Tibial nerve (tissue), 4 donors: Measurements from ENCODE around the gene FAM83G. TPM values are rescaled to one million over a fixed set of nuclear protein-coding genes. Genes with fewer than 3 reads are reported as not detected.

Source experiments
- DNase-seq, 2 donors: peaks; one replicate each; pipeline ENCODE4 v3.0.0-alpha.2; 2019; ENCODE audit warnings: low spot score in 2 of 2
- H3K27ac ChIP-seq, 4 donors: fragments of 200-600 bp; sonication (generic) in 3 of 4; one replicate each; pipeline ENCODE4 v1.5.1; 2017 to 2019; ENCODE audit warnings: mild to moderate bottlenecking in 1 of 4
- H3K27me3 ChIP-seq, 2 donors: fragments of 200-600 bp; sonication (generic) in 1 of 2; one replicate each; pipeline versions ENCODE4 v1.5.1 to v1.6.0; 2017 to 2019
- H3K36me3 ChIP-seq, 3 donors: fragments of 200-600 bp; sonication (generic); one replicate each; pipeline ENCODE4 v1.5.1; 2018 to 2019
- H3K4me1 ChIP-seq, 4 donors: fragments of 200-600 bp; sonication (generic) in 3 of 4; one replicate each; pipeline ENCODE4 v1.5.1; 2017 to 2019
- H3K4me3 ChIP-seq, 4 donors: fragments of 200-600 bp; sonication (generic) in 3 of 4; one replicate each; pipeline ENCODE4 v1.5.1; 2017 to 2019; ENCODE audit warnings: mild to moderate bottlenecking in 1 of 4, moderate library complexity in 1 of 4
- H3K9me3 ChIP-seq, 4 donors: fragments of 200-600 bp; sonication (generic) in 3 of 4; one replicate each; pipeline ENCODE4 v1.5.1; 2017 to 2019
- CTCF ChIP-seq, 5 experiments: fragments of 200-600 bp in 3 of 5; fragments of 450-650 bp in 2 of 5; sonication (generic) in 3 of 5; IDR thresholded peaks; one replicate each; pipeline ENCODE4 v1.5.1; 2016 to 2019; ENCODE audit warnings: antibody characterized with exemption in 5 of 5, mild to moderate bottlenecking in 3 of 5, moderate library complexity in 2 of 5
- EP300 ChIP-seq, 2 donors: sonication (generic); formaldehyde crosslinking; IDR thresholded peaks; one replicate each; pipeline ENCODE4 v1.6.1; 2017; ENCODE audit warnings: antibody characterized with exemption in 2 of 2, mild to moderate bottlenecking in 1 of 2
- POLR2A ChIP-seq, 2 donors: fragments of 450-650 bp; IDR thresholded peaks; one replicate each; pipeline ENCODE4 v1.6.1; 2017; ENCODE audit warnings: antibody characterized with exemption in 2 of 2, mild to moderate bottlenecking in 2 of 2, moderate library complexity in 2 of 2
- WGBS, 2 donors: methylation state at CpG; one replicate each; pipeline ENCODE4 v1.1.5; 2018; 5-methylcytosine and 5-hydroxymethylcytosine counted together
- total RNA-seq, 4 donors: library from RNA; depleted of rRNA; stranded (reverse); fragments of >200 nt; gene quantifications; one replicate each; pipeline ENCODE4 v1.1.0, GENCODE V29; 2016

FAM83G gene
- total RNA-seq, 4 donors from 2014 or later, result 1.3 to 11.8 (median 3.8) TPM

- Histone ChIP-seq H3K27me3 (peaks cover 0 to 7% of the 10 kb centered on the region in 2 donors), H3K4me3 (no peak overlapping the region), H3K36me3 (no peaks in the 10 kb centered on the region), H3K4me1 (no peaks in the 10 kb centered on the region), H3K27ac (no peak overlapping the region), H3K9me3 (no peaks in the 10 kb centered on the region)
- TF ChIP-seq POLR2A (IDR thresholded peaks at IDR 0.05), result no peak
- no peak for TF ChIP-seq EP300 (IDR thresholded peaks at IDR 0.05)
- TF ChIP-seq CTCF (IDR thresholded peaks at IDR 0.05), result no peak
- no peak for DNase-seq
- 71 to 84% methylated on average over 7 to 8 of the region's 8 CpGs for WGBS, 2 donors
These were observed 56.0 kb downstream of the FAM83G start for GRCh38 chr17:18948476-18949006.

- no peaks in the 10 kb centered on the region for H3K36me3 ChIP-seq
- no peak overlapping the region for H3K27ac ChIP-seq
- peaks cover 0 to 7% of the 10 kb centered on the region in 2 donors for H3K27me3 ChIP-seq
- H3K4me3 ChIP-seq, result no peak overlapping the region
- no peaks in the 10 kb centered on the region for H3K9me3 ChIP-seq
- no peaks in the 10 kb centered on the region for H3K4me1 ChIP-seq
- no peak for TF ChIP-seq EP300 (IDR thresholded peaks at IDR 0.05)
- TF ChIP-seq POLR2A (IDR thresholded peaks at IDR 0.05), result no peak
- TF ChIP-seq CTCF (IDR thresholded peaks at IDR 0.05), result no peak
- no peak for DNase-seq
- WGBS, 2 donors, result 72 to 74% methylated on average over 6 of the region's 6 CpGs
These were observed 56.7 kb downstream of the FAM83G start for GRCh38 chr17:18947866-18948265.

GRCh38 chr17:18946536-18946935, 58.0 kb downstream of the FAM83G start:
- H3K4me3 ChIP-seq, result no peak overlapping the region
- TF ChIP-seq POLR2A (IDR thresholded peaks at IDR 0.05) (no peak), CTCF (IDR thresholded peaks at IDR 0.05) (no peak), EP300 (IDR thresholded peaks at IDR 0.05) (no peak)
- DNase-seq, result no peak
- H3K4me1 ChIP-seq, result no peaks in the 10 kb centered on the region
- H3K36me3 ChIP-seq, result no peaks in the 10 kb centered on the region
- WGBS, 2 donors, result 64 to 75% methylated on average over 2 of the region's 2 CpGs
- no peak overlapping the region for H3K27ac ChIP-seq
- H3K9me3 ChIP-seq, result no peaks in the 10 kb centered on the region
- peaks cover 0 to 7% of the 10 kb centered on the region in 2 donors for H3K27me3 ChIP-seq

GRCh38 chr17:18944646-18945045, 59.9 kb downstream of the FAM83G start:
- H3K36me3 ChIP-seq, result no peaks in the 10 kb centered on the region
- H3K4me3 ChIP-seq, result no peak overlapping the region
- H3K9me3 ChIP-seq, result no peaks in the 10 kb centered on the region
- H3K4me1 ChIP-seq, result no peaks in the 10 kb centered on the region
- H3K27me3 ChIP-seq, result peaks cover 0 to 7% of the 10 kb centered on the region in 2 donors
- 70 to 75% methylated on average over 5 of the region's 5 CpGs for WGBS, 2 donors
- no peak overlapping the region for H3K27ac ChIP-seq
- TF ChIP-seq POLR2A (IDR thresholded peaks at IDR 0.05), result no peak
- TF ChIP-seq CTCF (IDR thresholded peaks at IDR 0.05), result no peak
- TF ChIP-seq EP300 (IDR thresholded peaks at IDR 0.05), result no peak
- DNase-seq, result no peak

GRCh38 chr17:18938692-18939023, 65.9 kb downstream of the FAM83G start:
- WGBS, 2 donors, result 38 to 73% methylated on average over 2 of the region's 2 CpGs
- Histone ChIP-seq H3K4me1 (no peaks in the 10 kb centered on the region), H3K9me3 (no peaks in the 10 kb centered on the region), H3K4me3 (no peak overlapping the region), H3K27ac (no peak overlapping the region), H3K27me3 (no peaks in the 10 kb centered on the region), H3K36me3 (no peaks in the 10 kb centered on the region)
- TF ChIP-seq POLR2A (IDR thresholded peaks at IDR 0.05), result no peak
- no peak for TF ChIP-seq CTCF (IDR thresholded peaks at IDR 0.05)
- TF ChIP-seq EP300 (IDR thresholded peaks at IDR 0.05), result no peak
- no peak for DNase-seq
